NCI-H2107 (cell line): ENCODE data around the gene COL20A1.
A peak's percentile ranks its signal among the peaks of the same experiment; 100 is the strongest.

Experiments used
- DNase-seq: peaks from one replicate; lab custom pipeline; 2025; lab: John Stamatoyannopoulos, UW

Gene COL20A1

DNA sequence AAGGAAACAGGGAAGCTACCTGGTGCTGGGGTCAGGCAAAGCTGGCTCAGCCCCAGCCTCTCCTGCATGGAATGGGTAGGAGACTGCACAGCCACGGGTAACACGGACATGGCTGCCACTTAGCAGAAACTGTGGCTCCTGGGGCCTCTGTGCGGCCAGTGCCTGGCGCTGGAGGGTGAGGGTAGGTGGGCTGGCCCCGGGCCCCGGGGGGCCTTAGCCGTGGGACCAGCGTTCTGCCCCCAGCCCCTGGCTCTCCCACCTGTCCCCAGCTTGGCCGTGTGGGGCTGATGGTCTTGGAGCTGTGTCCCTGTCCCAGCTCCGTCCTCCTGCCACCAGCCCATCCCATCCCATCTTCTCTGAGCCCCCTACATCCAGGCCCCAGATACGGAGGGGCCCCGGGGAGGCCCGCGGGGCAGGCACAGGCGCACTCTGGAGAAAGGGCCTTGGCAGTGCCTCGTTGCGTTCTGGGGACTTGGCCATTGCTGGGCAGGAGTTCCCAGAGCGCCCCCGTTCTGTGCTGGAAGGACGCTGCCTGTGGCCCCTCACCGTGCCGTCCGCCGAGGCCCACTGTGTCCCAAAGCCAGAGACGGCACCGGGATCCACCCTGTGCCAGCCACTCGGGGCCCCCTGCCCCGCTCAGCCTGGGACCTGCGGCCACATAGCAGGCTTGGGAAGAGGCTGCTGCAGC, 56.0 kb downstream of the COL20A1 start:
- no peak for DNase-seq

DNA sequence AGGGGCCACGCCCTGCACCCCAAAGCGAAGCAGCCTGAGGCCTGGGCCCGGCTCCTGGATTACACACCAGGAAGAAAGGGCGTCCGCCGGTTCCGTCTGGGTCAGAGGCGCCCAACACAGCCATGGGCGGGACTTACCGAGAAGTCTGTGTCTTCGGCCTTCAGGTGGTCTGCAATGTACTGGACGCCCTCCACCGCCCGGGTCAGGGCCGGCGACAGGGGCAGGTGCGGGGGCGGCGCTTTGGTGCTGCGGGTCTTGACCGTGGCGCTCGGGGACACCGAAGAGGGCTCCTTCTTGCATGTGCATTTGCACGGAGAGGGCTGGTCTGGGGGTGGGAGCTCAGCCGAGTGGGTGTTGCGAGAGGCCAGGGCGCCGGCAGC, 56.5 kb downstream of the COL20A1 start:
- no peak for DNase-seq

DNA sequence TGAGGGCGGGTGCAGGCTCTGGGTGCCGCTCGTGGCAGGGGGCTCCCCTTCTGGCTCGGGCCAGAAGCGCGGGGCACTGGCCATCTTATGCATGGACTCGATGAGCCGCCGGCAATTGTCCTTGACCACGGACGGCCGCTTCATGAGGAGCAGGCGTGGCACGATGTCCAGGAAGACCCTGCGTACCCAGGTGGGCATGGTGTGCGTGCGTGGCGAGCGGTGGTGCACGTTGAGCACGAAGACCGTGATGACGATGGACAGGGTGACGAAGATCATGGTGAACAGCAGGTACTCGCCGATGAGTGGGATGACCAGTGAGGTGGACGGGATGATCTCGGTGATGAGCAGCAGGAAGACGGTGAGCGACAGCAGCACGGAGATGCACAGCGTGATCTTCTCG, 57.2 kb downstream of the COL20A1 start:
- DNase-seq: no peak

DNA sequence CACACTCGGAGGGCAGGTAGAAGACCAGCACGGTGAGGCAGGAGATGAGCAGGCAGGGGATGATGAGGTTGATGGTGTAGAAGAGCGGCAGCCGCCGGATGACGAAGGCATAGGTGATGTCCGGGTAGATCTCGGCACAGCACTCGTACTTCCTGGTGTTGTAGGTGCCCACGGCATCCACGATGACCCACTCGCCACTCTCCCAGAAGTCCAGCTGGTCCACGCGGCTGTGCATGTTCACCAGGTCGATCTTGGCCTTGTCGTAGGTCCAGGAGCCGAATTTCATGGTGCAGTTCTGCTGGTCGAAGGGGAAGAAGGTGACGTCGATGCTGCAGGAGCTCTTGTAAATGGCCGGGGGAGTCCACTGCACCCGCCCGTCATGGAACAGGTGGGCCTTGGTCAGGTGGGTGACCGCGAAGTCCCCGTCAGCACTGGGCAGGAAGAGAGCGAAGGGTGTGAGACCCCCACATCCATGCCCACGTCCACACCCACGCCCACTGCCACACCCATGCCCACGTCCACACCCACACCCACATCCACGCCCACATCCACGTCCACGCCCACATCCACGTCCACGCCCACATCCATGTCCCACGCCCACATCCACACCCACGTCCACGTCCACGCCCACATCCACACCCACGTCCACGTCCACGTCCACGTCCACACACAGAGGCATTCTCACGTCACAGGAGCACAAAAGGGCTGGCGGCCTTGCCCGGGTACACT, 57.8 kb downstream of the COL20A1 start:
- no peak for DNase-seq

DNA sequence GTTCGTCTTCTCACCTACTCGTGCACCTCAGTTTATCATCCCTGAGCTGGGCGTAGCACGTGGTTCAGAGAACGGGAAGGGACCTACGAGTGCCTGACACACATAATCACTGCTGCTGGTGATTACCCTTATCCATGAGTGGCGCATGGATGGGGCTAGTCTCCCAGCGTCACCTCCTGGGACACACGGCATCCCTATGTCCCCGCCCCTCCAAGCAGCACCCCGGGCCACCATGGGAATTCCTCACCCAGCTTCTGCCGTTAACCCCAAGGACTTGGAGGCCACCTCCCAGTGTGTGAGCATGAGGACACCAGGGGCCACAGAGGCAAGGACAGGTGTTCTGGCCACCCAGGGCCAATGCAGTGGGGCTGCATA, 58.3 kb downstream of the COL20A1 start:
- DNase-seq: no peak

DNA sequence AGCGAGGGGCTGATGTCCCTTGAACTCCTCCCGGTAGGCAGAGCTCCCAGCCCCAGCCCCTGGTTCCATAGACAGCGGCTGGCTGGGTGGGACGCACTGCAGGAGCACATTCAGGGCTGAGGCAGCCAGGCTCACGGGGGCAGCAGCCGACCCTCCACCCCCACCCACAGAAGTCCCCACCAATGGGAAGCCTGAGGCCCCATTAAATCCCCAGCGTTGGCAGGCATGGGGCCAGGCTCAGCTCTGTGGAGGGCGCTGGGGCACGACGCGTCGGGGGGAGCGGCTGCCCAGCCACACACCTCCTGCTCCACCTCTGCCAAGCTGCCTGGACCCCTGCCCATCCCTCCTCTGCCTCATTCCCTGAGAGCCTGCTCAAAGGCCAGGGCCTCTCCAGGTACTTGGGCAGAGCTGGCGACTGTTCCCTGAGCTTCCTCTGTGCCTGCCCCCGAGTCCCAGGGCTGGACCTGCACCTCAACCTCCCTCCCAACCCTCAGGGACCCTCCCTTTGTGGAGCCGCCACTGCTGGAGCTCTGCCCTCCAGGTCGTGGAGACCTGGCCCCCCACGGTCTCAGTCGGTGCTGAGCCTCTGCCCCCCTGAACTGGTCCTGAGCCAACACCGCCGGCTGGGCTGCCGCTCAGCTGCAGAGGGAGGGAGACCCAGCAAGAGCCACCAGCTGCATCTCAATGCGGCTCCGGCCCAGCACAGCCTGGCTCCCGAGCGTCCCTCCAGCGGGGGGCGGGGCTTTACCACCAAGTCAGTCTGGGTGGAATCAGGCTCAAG, 59.0 kb downstream of the COL20A1 start:
- no peak for DNase-seq

DNA sequence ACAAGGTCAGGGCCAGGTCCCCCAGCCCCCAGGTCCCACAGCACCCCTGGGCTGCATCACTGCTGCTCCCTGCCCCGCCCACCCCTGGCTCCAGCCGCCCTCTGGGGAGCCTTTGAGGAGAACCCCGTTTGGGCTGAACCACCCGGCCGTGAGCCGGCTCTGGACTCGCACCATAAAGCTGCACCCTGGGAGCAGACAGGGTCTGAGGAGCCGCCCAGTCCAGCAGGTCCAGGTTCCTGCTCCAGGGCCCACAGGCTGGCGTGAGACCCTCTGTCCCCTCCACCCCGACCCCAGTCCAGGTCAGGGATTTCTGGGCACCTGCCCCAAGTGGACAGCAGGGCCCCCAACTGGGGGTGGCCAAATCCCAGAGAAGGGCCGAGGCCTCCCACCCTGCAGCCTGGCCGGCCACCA, 59.8 kb downstream of the COL20A1 start:
- DNase-seq: no peak

DNA sequence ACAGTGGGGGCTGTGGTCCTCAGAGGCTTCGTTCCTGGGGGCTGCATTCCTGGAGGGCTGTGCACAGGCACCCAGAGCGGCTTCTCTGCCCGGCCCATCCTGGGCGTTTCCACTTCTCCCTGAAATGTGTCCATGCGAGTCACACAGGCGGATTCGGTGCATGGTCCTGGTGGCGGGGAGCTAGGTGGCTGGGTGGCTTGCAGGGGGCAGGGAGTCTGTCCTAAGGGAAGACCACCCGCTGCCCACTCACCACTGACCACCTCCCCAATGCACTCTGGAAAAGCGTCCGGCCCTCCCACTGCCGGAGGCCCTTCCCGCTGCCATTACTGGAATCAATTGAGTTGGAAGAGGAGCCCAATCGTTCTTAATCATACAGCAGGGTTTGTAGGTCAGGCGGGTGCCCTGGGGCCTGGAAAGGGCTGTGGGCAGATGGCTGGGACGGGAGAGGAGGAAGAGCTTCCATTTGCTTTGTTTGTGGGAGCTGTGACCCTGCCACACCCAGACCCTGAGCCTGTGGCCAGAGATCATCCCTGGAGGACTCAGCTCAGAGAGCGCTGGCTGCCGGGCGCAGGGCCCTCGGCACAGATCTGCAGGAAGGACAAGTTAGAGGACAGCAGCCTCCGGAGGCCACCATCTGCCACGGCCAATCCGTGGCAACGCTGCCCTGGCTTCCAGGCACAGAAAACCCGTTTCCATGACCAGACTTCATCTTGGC, 61.8 kb downstream of the COL20A1 start:
- DNase-seq: no peak

DNA sequence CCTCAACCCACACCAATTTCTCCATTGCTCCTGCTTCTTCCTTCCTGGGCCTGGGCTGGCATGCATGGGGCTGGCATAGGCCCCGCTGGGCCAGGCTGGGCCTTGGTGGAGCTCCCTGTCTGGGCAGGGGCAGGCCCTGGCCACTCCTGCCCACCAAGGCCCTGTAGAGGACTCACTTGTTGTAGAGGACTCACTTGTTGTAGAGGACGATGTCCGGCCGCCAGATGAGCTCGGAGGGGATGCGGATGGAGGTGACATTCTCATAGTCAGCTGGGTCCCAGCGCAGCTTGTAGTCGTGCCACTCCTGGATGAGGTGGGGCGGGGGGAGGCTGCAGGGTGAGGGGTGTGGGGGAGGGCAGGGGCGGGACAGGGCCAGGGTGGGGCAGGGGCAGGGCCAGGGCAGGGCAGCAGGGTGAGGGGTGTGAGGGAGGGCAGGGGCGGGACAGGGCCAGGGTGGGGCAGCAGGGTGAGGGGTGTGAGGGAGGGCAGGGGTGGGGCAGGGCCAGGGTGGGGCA, 62.9 kb downstream of the COL20A1 start:
- DNase-seq: no peak

DNA sequence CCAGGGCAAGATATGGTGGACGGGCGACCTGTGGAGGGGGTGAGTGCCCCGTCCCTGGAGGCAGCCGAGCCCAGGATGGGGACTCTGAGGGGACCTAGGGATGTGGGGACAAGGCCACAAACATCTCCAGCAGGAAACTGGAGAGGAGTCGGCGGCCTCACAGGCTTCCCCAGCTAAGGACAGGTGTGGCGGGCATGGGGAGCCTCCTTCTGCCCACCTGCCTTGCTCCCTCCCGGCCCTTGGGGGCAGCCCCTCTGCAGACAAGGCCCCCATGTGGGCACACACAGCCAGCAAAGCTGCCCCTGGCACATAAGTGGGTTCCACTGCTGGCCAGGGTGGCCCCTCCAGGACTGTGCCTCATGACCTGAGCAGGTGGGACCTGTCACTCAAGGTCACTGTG, 63.5 kb downstream of the COL20A1 start:
- DNase-seq: no peak

DNA sequence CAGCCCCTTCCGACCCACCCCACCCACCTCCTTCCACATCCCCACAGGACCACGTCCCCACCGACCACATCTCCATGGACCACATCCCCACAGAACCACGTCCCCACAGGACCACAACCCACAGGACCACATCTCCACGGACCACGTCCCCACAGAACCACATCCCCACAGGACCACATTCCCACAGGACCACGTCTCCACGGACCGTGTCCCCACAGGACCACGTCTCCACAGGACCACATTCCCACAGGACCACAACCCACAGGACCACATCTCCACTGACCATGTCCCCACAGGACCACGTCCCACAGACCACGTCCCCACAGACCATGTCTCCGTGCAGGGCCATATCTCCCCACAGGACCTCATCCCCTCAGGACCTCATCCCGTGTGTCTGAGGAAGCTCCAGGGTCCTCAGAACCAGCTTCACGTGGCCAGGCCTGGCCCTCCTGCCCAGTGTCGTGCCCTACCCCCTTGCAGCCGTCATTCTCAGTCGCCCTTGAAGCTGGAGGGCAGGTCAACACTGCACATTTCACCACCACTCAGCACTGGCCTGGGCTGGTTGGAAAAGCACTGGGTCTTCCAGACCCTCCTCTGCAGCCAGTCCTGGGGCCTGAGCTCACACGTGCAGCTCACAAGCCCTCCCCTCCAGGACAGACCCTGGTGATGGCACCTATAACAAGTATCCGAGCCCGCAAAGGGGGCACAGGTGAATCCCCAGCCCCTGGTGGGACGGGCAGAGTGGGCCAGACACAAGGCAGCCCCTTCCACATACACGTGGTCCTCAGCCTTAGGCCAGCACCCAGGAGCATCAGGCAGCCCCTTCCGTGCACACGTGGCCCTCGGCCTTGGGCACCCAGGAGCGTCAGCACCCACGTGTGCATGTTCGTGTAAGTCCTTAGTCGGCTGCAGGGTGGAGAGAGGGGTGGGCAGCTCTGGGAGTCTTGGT, 64.2 kb downstream of the COL20A1 start:
- no peak for DNase-seq

DNA sequence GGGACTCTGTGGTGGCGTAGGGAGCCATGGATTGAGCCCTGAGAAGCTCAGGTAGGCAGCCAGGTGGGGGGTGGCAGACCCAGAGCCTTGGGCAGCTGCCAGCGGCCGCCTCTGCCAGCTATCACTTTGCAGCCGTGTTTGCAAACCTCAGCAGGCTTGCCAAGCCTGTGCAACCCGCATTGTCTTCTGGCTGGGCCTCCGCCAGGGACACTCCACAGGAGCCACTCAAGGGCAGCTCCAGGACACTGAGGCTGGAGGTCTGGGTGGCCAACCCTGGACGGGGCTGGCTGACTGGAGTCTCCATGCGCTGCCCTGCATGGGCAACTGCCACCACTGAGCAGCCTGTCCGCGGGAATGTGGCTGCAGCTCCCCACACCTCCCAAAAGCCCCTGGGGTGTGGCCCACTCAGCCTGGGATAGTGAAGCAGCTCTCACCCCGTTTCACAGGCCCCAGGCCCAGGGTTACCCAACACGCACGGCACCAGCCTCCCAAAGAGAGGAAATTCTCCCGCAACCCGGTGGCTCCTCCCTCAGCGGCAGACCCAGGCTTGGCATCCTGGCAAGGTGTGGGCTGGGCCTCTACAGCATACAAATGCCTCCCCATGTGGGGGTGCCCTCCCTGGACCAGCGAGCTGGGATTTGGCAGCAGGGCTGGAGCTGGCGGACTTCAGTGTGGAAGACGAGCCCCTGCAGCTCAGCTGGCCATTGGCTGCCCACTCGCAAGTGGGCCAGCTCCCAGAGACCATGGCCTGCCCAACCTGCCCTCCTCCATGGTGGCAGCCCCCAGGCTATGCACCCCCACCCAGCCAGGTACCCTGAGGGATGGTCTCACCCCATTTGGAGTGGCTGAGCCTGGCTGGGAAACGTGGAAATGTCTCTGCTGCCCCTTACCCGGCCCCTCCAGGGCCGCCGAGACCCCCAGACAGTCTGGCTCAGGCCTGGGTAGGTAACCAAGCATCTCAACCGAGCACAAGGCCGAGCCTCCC, 65.2 kb downstream of the COL20A1 start:
- peak; percentile 75 for DNase-seq

DNA sequence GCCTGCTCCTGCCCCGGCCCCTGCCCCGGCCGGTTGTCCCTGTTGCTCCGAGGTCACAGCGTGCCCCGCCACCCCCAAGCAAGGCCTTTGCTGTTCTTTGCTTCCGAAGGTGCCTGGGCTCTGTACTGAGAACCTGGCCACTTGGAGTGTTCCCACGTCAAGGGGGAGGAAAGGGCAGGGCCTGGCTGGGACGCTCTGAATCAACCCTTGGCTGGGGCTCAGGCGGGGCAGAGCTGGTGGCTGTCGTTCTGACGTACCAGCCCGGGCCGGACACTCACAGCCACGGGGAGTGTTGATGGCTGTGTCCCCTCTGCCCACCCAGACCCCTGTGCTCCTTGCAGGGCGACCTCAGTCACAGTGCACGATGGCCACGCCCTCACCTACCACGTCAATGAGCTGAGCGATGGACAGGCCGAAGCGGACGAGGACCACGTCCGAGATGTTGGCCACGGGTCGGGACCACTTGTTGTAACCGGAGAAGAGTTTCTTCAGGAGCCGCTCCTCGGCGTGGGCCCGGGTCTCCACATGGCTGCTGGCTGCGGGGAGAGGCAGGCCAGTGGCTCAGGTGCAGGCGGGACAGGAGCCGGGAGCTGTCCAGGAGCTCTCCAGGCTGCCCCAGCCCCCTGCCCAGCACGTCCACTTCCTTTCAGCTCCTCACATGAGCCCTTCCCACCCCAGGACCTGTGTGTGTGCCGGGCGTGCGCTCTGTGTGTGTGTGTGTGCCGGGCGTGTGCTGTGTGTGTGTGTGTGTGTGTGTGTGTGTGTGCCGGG, 66.4 kb downstream of the COL20A1 start:
- DNase-seq: no peak

DNA sequence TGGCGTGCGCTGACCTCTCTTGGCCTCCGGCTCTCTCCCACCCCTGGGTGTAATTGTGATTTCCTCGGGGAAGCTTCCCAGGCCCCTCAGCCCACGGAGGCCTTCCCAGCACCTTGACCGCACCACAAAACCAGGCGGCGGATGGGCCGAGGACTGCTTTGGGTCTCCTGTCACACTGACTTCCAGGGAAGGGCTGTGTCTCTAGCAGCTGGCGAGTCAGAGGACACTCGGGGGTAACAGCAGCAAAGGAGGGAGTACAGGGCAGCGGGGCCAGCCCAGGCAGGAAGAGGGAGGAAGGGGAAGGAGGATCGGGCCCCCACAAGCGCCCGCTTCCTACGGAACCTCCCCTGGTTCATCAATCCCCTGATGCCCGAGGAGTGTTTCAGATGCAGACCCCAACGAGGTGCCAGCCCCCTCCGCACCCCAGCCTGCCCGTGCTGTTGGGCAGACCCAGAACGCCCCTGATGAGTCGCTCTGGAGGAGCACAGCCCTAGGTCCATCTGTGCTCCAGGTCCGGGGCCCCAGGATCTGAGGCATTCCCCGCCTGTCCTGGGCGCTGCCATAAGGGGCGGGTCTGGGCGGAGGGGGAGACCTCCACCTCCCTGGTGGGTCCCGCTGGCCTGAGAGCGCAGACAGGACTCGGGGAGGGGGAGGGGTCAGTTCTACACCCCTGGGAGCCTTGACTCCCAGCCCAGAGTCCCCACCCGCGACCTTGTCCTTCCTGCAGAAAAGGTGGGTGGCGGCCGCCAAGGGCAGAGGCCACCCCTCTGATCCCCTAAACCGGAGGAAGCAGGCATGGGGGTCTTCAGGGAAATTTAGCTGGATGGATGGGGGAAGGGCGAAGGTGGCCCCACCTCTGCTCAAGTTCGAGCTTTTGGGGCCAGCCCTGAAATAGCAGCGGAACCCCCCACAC, 67.2 kb downstream of the COL20A1 start:
- no peak for DNase-seq

DNA sequence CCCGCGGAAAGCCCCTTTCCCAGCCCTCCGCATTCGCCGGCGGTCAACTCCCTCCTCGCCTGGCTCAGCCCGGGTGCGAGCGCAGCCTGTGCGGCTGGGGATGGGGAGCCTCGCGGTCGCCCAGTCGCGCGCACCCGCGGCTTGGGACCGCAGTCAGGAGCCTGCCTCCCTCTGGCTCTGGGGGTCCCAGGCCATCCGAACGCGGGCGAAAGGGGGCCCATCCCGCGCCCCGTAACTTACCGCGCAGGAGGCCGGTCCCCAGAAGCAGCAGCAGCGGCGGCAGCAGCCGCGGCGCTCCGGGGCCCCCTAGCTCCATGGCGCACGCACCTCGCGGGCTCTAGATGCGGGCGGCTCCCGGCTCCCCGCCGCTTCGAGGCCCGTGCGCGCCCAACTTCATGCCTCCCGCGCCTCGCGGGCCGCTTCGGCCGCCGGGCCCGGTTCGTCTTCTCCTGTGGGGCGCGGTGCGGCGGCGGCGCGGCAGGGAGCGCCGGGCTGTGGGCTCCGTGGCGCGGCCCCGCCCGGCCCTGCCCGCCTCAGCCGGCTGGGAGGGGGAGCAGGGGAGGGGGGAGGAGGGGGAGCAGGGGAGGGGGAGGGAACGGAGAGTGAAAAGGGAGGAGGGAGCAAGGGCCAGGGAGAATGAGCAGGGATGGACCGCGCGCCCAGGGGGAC, 68.0 kb downstream of the COL20A1 start, which contains the start of gene CHRNA4:
Gene CHRNA4 (minus strand): TSS at position 500 of the 669 bp plus-strand sequence. CDS start 184 bp downstream, at position 316.
- no peak for DNase-seq

DNA sequence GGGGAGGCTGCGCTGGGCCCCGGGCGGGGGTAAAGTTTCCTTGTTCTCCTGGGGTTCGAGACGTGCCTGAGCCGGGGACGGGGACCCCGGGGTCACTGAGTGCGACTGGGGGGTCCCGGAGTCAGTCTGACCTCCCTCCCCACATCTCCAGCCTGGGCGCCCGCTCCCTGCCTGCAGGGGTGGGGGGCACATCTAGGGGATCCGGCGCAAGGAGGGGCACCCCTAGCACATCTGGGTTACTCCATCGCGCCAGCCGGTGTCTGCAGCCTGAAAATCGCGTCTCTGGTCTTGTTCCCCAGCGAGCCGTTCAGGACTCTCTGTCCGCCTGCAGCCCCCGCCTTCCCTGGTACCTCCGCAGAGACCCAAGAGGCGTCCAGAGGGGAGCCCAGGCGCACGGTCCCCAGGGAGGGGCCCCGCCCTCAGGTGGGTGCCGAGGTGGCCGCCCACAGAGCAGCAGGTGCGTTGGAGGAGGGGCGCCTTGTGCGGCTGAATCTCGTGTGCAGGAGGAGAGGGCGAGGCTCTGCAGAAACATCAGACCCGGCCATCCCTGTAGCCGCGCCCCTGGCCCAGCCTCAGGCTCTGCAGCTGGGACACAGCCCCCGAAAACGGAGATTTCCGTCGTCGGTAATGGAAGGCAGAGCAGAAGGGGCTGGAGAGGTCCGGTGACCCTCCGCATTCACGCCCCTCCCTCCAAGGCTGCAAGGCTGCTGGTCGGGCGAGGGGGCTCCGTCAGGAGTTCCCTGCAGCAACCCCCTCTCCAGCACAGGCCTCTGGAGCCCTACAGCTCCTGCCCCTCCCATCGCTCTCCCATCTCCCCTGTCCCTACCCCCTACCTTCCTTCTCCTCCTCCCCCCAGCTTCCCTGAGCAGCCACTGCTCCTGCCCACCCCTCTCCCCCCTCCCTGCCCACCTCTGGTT, 68.8 kb downstream of the COL20A1 start:
- peak; percentile 77 for DNase-seq
